Astrocyte (in vitro differentiated cells and primary cell): ENCODE measurements around the gene PBX1. TPM values are rescaled to one million over a fixed set of nuclear protein-coding genes. Genes with fewer than 3 reads are reported as not detected.

Experiments used
- DNase-seq: peaks from one replicate; pipeline ENCODE4 v3.0.0-alpha.2; 2010; ENCODE audit warnings: low read depth
- FAIRE-seq: peaks from 2 replicates; lab custom pipeline; 2011; peaks lifted over from hg19 to GRCh38; lab: Jason Lieb, UNC
- H2AFZ ChIP-seq: 2 replicates; pipeline ENCODE4 v1.6.0; 2012; ENCODE audit warnings: low read depth, low read length, inconsistent platforms
- H3K27ac ChIP-seq: 2 replicates; pipeline ENCODE4 v1.5.1; 2011; ENCODE audit warnings: low read depth, low read length, inconsistent platforms
- H3K27me3 ChIP-seq: 2 replicates; pipeline ENCODE4 v1.6.0; 2011; ENCODE audit warnings: low read length, inconsistent platforms; ENCODE audit not compliant: insufficient read depth
- H3K36me3 ChIP-seq: 2 replicates; pipeline ENCODE4 v1.5.1; 2011; ENCODE audit warnings: low read length, inconsistent platforms; ENCODE audit not compliant: insufficient read depth
- H3K4me1 ChIP-seq: 2 replicates; pipeline ENCODE4 v1.5.1; 2011; ENCODE audit warnings: low read length, inconsistent platforms; ENCODE audit not compliant: insufficient read depth
- H3K4me2 ChIP-seq: 2 replicates; pipeline ENCODE4 v1.6.0; 2012; ENCODE audit warnings: low read length, inconsistent platforms
- H3K4me3 ChIP-seq: 2 replicates; pipeline ENCODE4 v1.5.1; 2011; ENCODE audit warnings: low read depth, mild to moderate bottlenecking, low read length, inconsistent platforms; ENCODE audit not compliant: insufficient read depth
- H3K79me2 ChIP-seq: 2 replicates; pipeline ENCODE4 v1.6.0; 2012; ENCODE audit warnings: mild to moderate bottlenecking, low read length, inconsistent platforms; ENCODE audit not compliant: insufficient read depth
- H3K9ac ChIP-seq: 2 replicates; pipeline ENCODE4 v1.6.0; 2012; ENCODE audit warnings: mild to moderate bottlenecking, low read length, inconsistent platforms
- H3K9me3 ChIP-seq: 2 replicates; pipeline ENCODE4 v1.5.1; 2012; ENCODE audit warnings: low read depth, mild to moderate bottlenecking, low read length, inconsistent platforms; ENCODE audit not compliant: insufficient read depth
- H4K20me1 ChIP-seq: 2 replicates; pipeline ENCODE4 v1.6.0; 2012; ENCODE audit warnings: low read length, inconsistent platforms; ENCODE audit not compliant: insufficient read depth
- H3K27ac Mint-ChIP-seq: one replicate; pipeline ENCODE4 v1.8.0; 2021; ENCODE audit warnings: mild to moderate bottlenecking, mixed read lengths; ENCODE audit not compliant: unreplicated experiment
- H3K27me3 Mint-ChIP-seq: one replicate; pipeline ENCODE4 v1.8.0; 2021; ENCODE audit warnings: low read depth, mixed read lengths; ENCODE audit not compliant: unreplicated experiment
- H3K36me3 Mint-ChIP-seq: one replicate; pipeline ENCODE4 v1.8.0; 2021; ENCODE audit warnings: low read depth, mixed read lengths; ENCODE audit not compliant: unreplicated experiment
- H3K4me1 Mint-ChIP-seq: one replicate; pipeline ENCODE4 v1.8.0; 2021; ENCODE audit warnings: low read depth, mixed read lengths; ENCODE audit not compliant: unreplicated experiment
- H3K4me3 Mint-ChIP-seq: one replicate; pipeline ENCODE4 v1.8.0; 2021; ENCODE audit warnings: mild to moderate bottlenecking, moderate library complexity, mixed read lengths; ENCODE audit not compliant: unreplicated experiment
- H3K9me3 Mint-ChIP-seq: one replicate; pipeline ENCODE4 v1.8.0; 2021; ENCODE audit warnings: mild to moderate bottlenecking, mixed read lengths; ENCODE audit not compliant: unreplicated experiment
- EZH2 ChIP-seq: IDR thresholded peaks from 2 replicates; pipeline ENCODE4 v1.6.1; 2012; ENCODE audit warnings: mild to moderate bottlenecking, low read length, inconsistent platforms; ENCODE audit not compliant: insufficient read depth
- total RNA-seq: library from RNA; stranded (reverse); gene quantifications from 2 replicates; pipeline ENCODE4 v1.2.1, GENCODE V29; 2021
- TF ChIP-seq, protein P1 (sequence below): IDR thresholded peaks from 2 replicates; pipeline ENCODE4 v1.5.1; 2011; ENCODE audit warnings: low read depth, mild to moderate bottlenecking, inconsistent platforms, low read length, moderate library complexity; ENCODE audit not compliant: insufficient read depth

Gene PBX1
- total RNA-seq, 1 donor from 2014 or later: 37.2 TPM

DNA sequence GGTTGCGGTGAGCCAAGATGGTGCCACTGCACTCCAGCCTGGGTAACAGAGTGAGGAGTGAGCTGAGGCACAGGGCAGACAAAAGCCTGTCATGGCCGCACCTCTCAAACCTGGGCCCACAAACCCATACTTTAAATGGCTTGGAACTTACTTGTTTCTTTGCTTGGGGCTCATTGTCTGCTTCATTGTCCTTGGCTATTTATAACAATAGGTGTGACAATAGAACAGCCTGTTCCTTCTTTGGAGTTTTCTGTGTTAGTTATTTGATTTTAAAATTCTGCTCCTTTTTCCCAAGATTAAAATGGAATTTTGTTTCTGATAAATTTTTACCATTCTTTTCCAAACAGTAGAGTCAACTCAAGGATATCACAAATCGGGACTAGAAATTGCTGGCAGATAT lies 94.7 kb downstream of the PBX1 start:
- H3K27ac Mint-ChIP-seq: peak overlapping the region; percentile 19

DNA sequence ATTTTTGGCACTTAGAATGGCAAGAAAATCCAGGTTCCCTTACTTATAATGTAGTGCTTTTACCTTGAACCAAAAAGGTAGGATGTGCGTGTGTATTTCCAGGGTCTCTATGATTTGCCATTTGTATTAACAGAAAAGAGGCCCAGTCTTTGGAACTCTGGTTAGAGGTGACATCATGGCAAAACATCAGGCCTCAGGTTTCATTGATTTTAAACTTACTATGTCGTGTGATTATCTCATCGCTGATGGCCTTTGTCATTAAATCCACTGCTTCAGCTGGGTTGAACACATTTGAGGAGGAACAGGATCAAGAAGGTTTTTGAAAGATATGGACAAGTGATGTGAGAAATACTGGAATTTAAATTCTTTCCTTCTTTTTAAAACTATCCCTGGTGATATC lies 95.2 kb downstream of the PBX1 start:
- H3K27me3 ChIP-seq: peaks cover 3% of the 10 kb centered on the region
- FAIRE-seq: no peak

More for the DNA sequence above, 94.7 kb downstream of the PBX1 start:
- Mint-ChIP-seq H3K4me1 (peaks cover 12% of the 10 kb centered on the region), H3K4me3 (no peak overlapping the region), H3K9me3 (no peaks in the 10 kb centered on the region), H3K36me3 (peaks cover 2% of the 10 kb centered on the region), H3K27me3 (no peaks in the 10 kb centered on the region)
- H3K4me2 ChIP-seq: no peak overlapping the region
- H3K36me3 ChIP-seq: no peaks in the 10 kb centered on the region
- H3K4me3 ChIP-seq: no peak overlapping the region
- no peak for FAIRE-seq
- no peak overlapping the region for H3K9ac ChIP-seq
- H3K27me3 ChIP-seq: peaks cover 3% of the 10 kb centered on the region
- no peak overlapping the region for H3K27ac ChIP-seq
- H3K9me3 ChIP-seq: no peaks in the 10 kb centered on the region
- H3K79me2 ChIP-seq: peaks cover 2% of the 10 kb centered on the region
- no peak for DNase-seq
- no peak overlapping the region for H2AFZ ChIP-seq
- peaks cover 23% of the 10 kb centered on the region for H4K20me1 ChIP-seq
- peaks cover 12% of the 10 kb centered on the region for H3K4me1 ChIP-seq
- TF ChIP-seq, protein P1, sequence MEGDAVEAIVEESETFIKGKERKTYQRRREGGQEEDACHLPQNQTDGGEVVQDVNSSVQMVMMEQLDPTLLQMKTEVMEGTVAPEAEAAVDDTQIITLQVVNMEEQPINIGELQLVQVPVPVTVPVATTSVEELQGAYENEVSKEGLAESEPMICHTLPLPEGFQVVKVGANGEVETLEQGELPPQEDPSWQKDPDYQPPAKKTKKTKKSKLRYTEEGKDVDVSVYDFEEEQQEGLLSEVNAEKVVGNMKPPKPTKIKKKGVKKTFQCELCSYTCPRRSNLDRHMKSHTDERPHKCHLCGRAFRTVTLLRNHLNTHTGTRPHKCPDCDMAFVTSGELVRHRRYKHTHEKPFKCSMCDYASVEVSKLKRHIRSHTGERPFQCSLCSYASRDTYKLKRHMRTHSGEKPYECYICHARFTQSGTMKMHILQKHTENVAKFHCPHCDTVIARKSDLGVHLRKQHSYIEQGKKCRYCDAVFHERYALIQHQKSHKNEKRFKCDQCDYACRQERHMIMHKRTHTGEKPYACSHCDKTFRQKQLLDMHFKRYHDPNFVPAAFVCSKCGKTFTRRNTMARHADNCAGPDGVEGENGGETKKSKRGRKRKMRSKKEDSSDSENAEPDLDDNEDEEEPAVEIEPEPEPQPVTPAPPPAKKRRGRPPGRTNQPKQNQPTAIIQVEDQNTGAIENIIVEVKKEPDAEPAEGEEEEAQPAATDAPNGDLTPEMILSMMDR: no peak
- no peak for TF ChIP-seq EZH2

DNA sequence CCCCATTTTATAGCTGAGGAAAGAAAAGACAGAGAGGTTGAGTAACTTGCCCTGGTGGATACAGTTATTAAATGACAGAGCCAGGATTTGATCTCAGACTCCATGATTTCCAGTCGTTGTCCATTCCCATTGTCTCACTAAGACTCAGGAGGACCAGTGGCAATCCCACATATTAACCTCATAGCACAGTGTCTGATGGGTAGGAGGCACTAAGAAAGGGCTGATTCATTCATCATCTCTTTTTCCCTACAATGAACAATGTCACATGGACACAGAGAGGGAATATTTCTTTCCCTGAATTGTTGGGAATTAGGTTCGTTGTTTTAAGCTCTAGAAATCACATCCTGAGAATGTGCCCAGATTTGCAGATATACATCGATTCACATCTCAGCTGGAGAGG lies 99.9 kb downstream of the PBX1 start:
- H3K27me3 Mint-ChIP-seq: no peaks in the 10 kb centered on the region
- peaks cover 2% of the 10 kb centered on the region for H3K36me3 Mint-ChIP-seq
- H2AFZ ChIP-seq: no peak overlapping the region
- no peaks in the 10 kb centered on the region for H3K9me3 ChIP-seq
- H3K9me3 Mint-ChIP-seq: no peaks in the 10 kb centered on the region
- no peak overlapping the region for H3K27ac ChIP-seq
- H3K9ac ChIP-seq: no peak overlapping the region
- DNase-seq (no peak), FAIRE-seq (no peak)
- no peak overlapping the region for H3K4me2 ChIP-seq
- H3K79me2 ChIP-seq: no peaks in the 10 kb centered on the region
- no peaks in the 10 kb centered on the region for H3K4me1 ChIP-seq
- no peak overlapping the region for H3K27ac Mint-ChIP-seq
- H3K27me3 ChIP-seq: peaks cover 3% of the 10 kb centered on the region
- H3K4me1 Mint-ChIP-seq: peaks cover 8% of the 10 kb centered on the region
- no peaks in the 10 kb centered on the region for H3K36me3 ChIP-seq
- H3K4me3 ChIP-seq: no peak overlapping the region
- no peak overlapping the region for H3K4me3 Mint-ChIP-seq
- H4K20me1 ChIP-seq: peaks cover 51% of the 10 kb centered on the region
- TF ChIP-seq EZH2: no peak
- TF ChIP-seq, protein P1: no peak

More for the DNA sequence above, 95.2 kb downstream of the PBX1 start:
- no peaks in the 10 kb centered on the region for H3K9me3 ChIP-seq
- no peak overlapping the region for H3K4me3 ChIP-seq
- H3K4me1 ChIP-seq: peaks cover 8% of the 10 kb centered on the region
- peaks cover 28% of the 10 kb centered on the region for H4K20me1 ChIP-seq
- no peak overlapping the region for H3K9ac ChIP-seq
- TF ChIP-seq EZH2: no peak
- TF ChIP-seq, protein P1: no peak
- H3K9me3 Mint-ChIP-seq: no peaks in the 10 kb centered on the region
- no peak overlapping the region for H2AFZ ChIP-seq
- H3K4me1 Mint-ChIP-seq: peaks cover 9% of the 10 kb centered on the region
- no peak overlapping the region for H3K27ac Mint-ChIP-seq
- no peak overlapping the region for H3K4me2 ChIP-seq
- H3K79me2 ChIP-seq: peaks cover 2% of the 10 kb centered on the region
- H3K27me3 Mint-ChIP-seq: no peaks in the 10 kb centered on the region
- H3K36me3 ChIP-seq: no peaks in the 10 kb centered on the region
- no peak for DNase-seq
- no peak overlapping the region for H3K27ac ChIP-seq
- H3K4me3 Mint-ChIP-seq: no peak overlapping the region
- H3K36me3 Mint-ChIP-seq: peaks cover 2% of the 10 kb centered on the region
